ENCODE results near the gene CDC42EP2.

Gene CDC42EP2

GRCh38 chr11:65320386-65321075 is 5.9 kb downstream of the CDC42EP2 start:
- TF ChIP-seq GATA3 (IDR thresholded peaks at IDR 0.05; ENCODE audit: low read depth, low read length) (no peak), GATA2 (IDR thresholded peaks at IDR 0.05; ENCODE audit: low read depth, low read length) (no peak)

DNA sequence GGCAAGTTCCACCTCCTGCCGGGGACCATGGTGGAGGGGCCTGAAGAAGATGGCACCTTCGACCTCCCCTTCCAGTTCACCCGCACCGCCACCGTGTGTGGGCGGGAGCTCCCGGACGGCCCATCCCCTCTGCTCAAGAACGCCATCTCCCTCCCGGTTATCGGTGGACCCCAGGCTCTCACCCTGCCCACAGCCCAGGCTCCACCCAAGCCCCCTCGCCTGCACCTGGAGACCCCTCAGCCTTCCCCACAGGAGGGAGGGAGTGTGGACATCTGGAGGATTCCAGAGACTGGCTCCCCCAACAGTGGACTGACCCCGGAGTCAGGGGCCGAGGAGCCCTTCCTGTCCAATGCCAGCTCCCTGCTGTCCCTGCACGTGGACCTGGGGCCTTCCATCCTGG is 6.4 kb downstream of the CDC42EP2 start:
- no peak for TF ChIP-seq GATA3 (IDR thresholded peaks at IDR 0.05; ENCODE audit: low read depth, low read length)
- no peak for TF ChIP-seq GATA2 (IDR thresholded peaks at IDR 0.05; ENCODE audit: low read depth, low read length)

GRCh38 chr11:65321828-65322485 is 7.3 kb downstream of the CDC42EP2 start:
- TF ChIP-seq GATA3 (IDR thresholded peaks at IDR 0.05; ENCODE audit: low read depth, low read length) (no peak), GATA2 (IDR thresholded peaks at IDR 0.05; ENCODE audit: low read depth, low read length) (no peak)

DNA sequence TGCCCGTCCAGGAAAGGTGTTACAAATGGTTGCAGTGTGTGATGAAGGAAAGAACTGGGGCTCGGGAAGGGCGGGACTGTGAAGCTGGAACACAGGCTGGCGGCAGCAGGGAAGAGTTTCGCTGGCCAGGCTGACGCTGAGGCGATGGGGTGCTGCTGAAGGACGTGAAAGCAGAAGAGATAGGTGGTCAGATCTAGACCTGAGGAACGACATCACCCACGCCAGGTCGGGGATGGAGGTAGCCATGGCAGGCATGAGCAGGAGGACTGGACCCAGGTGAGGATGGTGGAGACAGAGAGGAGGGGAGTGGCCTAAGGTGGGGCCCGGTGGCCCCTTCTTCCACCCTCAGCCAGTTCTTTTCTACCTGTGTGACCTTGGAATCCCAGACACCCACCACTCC is 9.1 kb downstream of the CDC42EP2 start:
- TF ChIP-seq GATA2 (IDR thresholded peaks at IDR 0.05; ENCODE audit: low read depth, low read length) (no peak), GATA3 (IDR thresholded peaks at IDR 0.05; ENCODE audit: low read depth, low read length) (no peak)

GRCh38 chr11:65325435-65325834 is 10.8 kb downstream of the CDC42EP2 start:
- TF ChIP-seq GATA2 (IDR thresholded peaks at IDR 0.05; ENCODE audit: low read depth, low read length) (no peak), GATA3 (IDR thresholded peaks at IDR 0.05; ENCODE audit: low read depth, low read length) (no peak)

- TF ChIP-seq GATA2 (IDR thresholded peaks at IDR 0.05; ENCODE audit: low read depth, low read length) (no peak), GATA3 (IDR thresholded peaks at IDR 0.05; ENCODE audit: low read depth, low read length) (no peak)
Measured at GRCh38 chr11:65327021-65327420, 12.4 kb downstream of the CDC42EP2 start.

GRCh38 chr11:65329478-65329877 is 14.8 kb downstream of the CDC42EP2 start:
- TF ChIP-seq GATA3 (IDR thresholded peaks at IDR 0.05; ENCODE audit: low read depth, low read length) = no peak; the same call in 1 of the 2 replicates
- peak; percentile 32; the same call in 1 of the 2 replicates for TF ChIP-seq GATA2 (IDR thresholded peaks at IDR 0.05; ENCODE audit: low read depth, low read length)

DNA sequence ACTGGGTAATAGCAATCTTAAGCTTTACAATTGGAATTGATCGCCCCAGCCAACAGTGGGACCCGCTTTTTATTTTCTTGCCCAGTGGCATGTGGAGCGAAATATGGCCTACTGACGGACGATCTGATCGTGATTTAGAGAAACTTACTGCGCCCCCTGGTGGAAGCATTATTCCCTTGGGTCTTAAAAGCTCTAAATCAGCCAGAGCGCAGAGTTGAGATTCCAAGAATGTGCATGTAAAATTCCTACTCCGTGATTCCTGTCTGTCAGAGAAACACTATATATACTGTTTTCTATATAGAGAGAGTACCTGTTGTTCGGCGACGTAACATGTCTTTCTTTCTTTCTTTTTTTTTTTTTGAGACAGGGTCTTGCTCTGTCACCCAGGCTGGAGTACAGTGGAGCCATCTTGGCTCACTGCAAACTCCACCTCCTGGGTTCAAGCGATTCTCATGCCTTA is 15.3 kb downstream of the CDC42EP2 start:
- TF ChIP-seq GATA3 (IDR thresholded peaks at IDR 0.05; ENCODE audit: low read depth, low read length) = no peak
- TF ChIP-seq GATA2 (IDR thresholded peaks at IDR 0.05; ENCODE audit: low read depth, low read length) = no peak; the same call in 1 of the 2 replicates

DNA sequence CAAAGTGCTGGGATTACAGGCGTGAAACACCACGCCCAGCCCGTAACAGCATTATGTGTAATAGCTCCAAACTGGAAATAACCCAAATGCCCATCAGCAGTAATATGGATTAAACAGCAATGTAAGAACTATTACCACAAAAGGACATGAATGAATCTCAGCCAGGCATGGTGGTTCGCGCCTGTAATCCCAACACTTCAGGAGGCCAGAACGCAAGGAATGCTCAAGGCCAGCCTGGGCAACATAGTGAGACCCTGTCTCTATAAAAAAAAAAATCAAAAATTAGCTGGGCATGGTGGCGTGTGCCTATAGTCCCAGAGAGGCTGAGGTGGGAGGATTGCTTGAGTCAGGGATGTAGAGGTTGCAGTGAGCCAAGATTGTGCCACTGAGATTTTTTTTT is 15.9 kb downstream of the CDC42EP2 start:
- TF ChIP-seq GATA2 (IDR thresholded peaks at IDR 0.05; ENCODE audit: low read depth, low read length) (no peak), GATA3 (IDR thresholded peaks at IDR 0.05; ENCODE audit: low read depth, low read length) (no peak)

DNA sequence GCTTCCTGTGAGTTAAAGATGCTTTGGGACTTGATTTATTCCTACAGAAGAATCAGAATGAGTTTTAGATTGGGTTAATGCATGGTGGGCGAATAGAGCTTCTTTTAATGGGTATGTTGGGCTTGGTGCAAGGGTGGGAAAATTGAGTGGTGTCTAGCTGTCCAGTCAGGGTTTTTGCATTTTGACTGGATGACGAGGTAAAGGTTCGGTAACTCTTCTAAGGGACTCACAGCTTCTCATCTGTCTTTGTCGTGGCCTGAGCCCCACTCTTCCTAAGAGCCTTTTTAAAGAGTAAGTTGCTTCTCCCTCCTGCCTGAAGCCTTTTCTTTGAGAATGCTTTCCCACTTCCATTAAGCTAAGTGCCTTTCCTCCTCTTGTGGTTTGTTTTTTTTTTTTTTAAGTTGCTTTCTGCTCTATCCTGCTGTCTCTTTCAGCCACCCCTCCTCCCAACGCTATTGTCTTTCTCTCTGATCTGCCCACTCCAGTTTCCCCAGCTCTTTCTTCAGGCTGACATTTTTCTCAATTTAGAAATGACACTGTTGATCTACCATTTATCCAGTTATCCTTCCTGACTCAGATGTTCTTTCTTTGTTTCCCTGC is 20.1 kb downstream of the CDC42EP2 start:
- TF ChIP-seq GATA3 (IDR thresholded peaks at IDR 0.05; ENCODE audit: low read depth, low read length) (no peak), GATA2 (IDR thresholded peaks at IDR 0.05; ENCODE audit: low read depth, low read length) (no peak)

DNA sequence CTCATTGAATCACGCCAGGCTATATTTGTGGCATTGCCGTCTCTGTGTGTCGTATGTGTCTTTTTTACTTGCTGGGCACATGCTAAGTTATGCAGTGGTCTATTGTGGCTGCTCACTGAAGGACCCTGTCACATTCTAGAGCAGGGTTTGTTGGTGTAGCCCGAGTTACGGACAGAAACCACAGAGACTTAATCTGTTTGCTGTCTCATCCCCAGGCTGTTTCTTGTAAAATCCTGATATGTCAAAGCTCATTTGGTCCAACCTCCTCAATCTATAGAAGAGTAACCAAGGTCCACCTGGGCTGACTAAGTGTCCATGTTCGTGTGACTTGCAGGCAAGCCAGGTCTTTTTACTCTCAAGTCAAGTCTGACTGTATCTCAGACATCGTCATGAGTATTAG is 24.0 kb downstream of the CDC42EP2 start:
- no peak for TF ChIP-seq GATA3 (IDR thresholded peaks at IDR 0.05; ENCODE audit: low read depth, low read length)
- no peak for TF ChIP-seq GATA2 (IDR thresholded peaks at IDR 0.05; ENCODE audit: low read depth, low read length)

GRCh38 chr11:65340226-65340625 is 25.6 kb downstream of the CDC42EP2 start:
- TF ChIP-seq GATA3 (IDR thresholded peaks at IDR 0.05; ENCODE audit: low read depth, low read length) = no peak
- no peak for TF ChIP-seq GATA2 (IDR thresholded peaks at IDR 0.05; ENCODE audit: low read depth, low read length)

GRCh38 chr11:65341856-65342255 is 27.2 kb downstream of the CDC42EP2 start:
- TF ChIP-seq GATA3 (IDR thresholded peaks at IDR 0.05; ENCODE audit: low read depth, low read length) (no peak), GATA2 (IDR thresholded peaks at IDR 0.05; ENCODE audit: low read depth, low read length) (no peak)

GRCh38 chr11:65351511-65351910 is 36.8 kb downstream of the CDC42EP2 start:
- TF ChIP-seq GATA3 (IDR thresholded peaks at IDR 0.05; ENCODE audit: low read depth, low read length) (no peak), GATA2 (IDR thresholded peaks at IDR 0.05; ENCODE audit: low read depth, low read length) (no peak)

- no peak for TF ChIP-seq GATA2 (IDR thresholded peaks at IDR 0.05; ENCODE audit: low read depth, low read length)
- no peak for TF ChIP-seq GATA3 (IDR thresholded peaks at IDR 0.05; ENCODE audit: low read depth, low read length)
Measured at GRCh38 chr11:65352783-65353182, 38.1 kb downstream of the CDC42EP2 start.

Data from SH-SY5Y (cell line).